GM19397 (cell line): ENCODE data around the gene DCDC2.
A peak's percentile ranks its signal among the peaks of the same experiment; 100 is the strongest.
"Not testable (repeated sequence)": the region's sequence is repeated elsewhere in the genome, so short reads cannot be mapped to it uniquely, and the experiment has no call there.

Experiments used
- ATAC-seq: cut with Tn5 transposase; IDR thresholded peaks from one replicate; pipeline ENCODE4 v1.9.1; 2021; ENCODE audit warnings: mild to moderate bottlenecking, moderate library complexity; ENCODE audit not compliant: unreplicated experiment

The DCDC2 gene

GRCh38 chr6:24357336-24358218 is at the start of gene DCDC2:
TSS of gene DCDC2 (minus strand) at chr6:24358059. CDS start at chr6:24357750, 309 bp downstream.
- ATAC-seq = no peak

- ATAC-seq = no peak
These were observed 47.4 kb upstream of the DCDC2 start for GRCh38 chr6:24405262-24405661.

GRCh38 chr6:24403501-24403824 is 45.6 kb upstream of the DCDC2 start:
- no peak for ATAC-seq

GRCh38 chr6:24402697-24403500 is 45.0 kb upstream of the DCDC2 start, which contains the start of gene MRS2:
TSS of gene MRS2 (plus strand) at chr6:24402936. CDS start at chr6:24403047, 111 bp downstream.
- ATAC-seq = peak; percentile 97

GRCh38 chr6:24401458-24401857 is 43.6 kb upstream of the DCDC2 start:
- ATAC-seq = no peak

- not testable (repeated sequence) for ATAC-seq
These were observed 42.5 kb upstream of the DCDC2 start for GRCh38 chr6:24400045-24401039.

GRCh38 chr6:24397631-24398030 is 39.8 kb upstream of the DCDC2 start:
- no peak for ATAC-seq

GRCh38 chr6:24396824-24397223 is 39.0 kb upstream of the DCDC2 start:
- no peak for ATAC-seq

GRCh38 chr6:24394780-24395437 is 37.0 kb upstream of the DCDC2 start:
- ATAC-seq = no peak

GRCh38 chr6:24394061-24394779 is 36.4 kb upstream of the DCDC2 start:
- no peak for ATAC-seq

GRCh38 chr6:24391756-24392405 is 34.0 kb upstream of the DCDC2 start:
- ATAC-seq = peak; percentile 85

GRCh38 chr6:24391208-24391607 is 33.3 kb upstream of the DCDC2 start:
- no peak for ATAC-seq

GRCh38 chr6:24387818-24388217 is 30.0 kb upstream of the DCDC2 start:
- no peak for ATAC-seq

- ATAC-seq = no peak
These were observed 27.8 kb upstream of the DCDC2 start for GRCh38 chr6:24385536-24386269.

GRCh38 chr6:24384369-24385130 is 26.7 kb upstream of the DCDC2 start:
- ATAC-seq = not testable (repeated sequence)

GRCh38 chr6:24382891-24383494 is 25.1 kb upstream of the DCDC2 start:
- ATAC-seq = not testable (repeated sequence)

- ATAC-seq = no peak
These were observed 24.3 kb upstream of the DCDC2 start for GRCh38 chr6:24382220-24382540.
